ENCODE results near the gene DDX52. TPM values are rescaled to one million over a fixed set of nuclear protein-coding genes. Genes with fewer than 3 reads are reported as not detected.

The DDX52 gene
- total and polyA plus RNA-seq, 2 of the 8 experiments (the other 6 are each of a cell fraction or from before 2014, with no cell fraction given) = 10.0 to 45.9 TPM

DNA sequence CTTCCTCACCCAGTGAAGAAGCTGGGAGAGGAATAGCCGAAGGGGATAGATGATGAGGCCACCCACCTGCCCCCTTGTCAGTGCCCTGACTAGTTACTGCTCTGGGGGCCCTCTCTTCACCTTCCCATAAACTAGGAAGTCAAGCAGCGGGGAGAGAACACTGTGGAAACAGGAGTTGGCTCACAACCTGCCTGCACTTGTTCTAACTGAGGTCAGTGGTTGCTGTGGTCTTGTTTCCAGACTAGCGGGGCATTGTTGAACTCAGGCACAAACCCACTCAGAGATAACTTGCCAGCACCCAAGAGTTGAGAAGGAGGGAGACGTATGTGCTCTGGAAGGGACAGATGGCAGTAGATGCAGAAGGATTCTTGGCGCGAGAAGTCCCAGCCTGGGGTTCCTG, 48.6 kb upstream of the DDX52 start (continued):
- TF ChIP-seq, protein P1, sequence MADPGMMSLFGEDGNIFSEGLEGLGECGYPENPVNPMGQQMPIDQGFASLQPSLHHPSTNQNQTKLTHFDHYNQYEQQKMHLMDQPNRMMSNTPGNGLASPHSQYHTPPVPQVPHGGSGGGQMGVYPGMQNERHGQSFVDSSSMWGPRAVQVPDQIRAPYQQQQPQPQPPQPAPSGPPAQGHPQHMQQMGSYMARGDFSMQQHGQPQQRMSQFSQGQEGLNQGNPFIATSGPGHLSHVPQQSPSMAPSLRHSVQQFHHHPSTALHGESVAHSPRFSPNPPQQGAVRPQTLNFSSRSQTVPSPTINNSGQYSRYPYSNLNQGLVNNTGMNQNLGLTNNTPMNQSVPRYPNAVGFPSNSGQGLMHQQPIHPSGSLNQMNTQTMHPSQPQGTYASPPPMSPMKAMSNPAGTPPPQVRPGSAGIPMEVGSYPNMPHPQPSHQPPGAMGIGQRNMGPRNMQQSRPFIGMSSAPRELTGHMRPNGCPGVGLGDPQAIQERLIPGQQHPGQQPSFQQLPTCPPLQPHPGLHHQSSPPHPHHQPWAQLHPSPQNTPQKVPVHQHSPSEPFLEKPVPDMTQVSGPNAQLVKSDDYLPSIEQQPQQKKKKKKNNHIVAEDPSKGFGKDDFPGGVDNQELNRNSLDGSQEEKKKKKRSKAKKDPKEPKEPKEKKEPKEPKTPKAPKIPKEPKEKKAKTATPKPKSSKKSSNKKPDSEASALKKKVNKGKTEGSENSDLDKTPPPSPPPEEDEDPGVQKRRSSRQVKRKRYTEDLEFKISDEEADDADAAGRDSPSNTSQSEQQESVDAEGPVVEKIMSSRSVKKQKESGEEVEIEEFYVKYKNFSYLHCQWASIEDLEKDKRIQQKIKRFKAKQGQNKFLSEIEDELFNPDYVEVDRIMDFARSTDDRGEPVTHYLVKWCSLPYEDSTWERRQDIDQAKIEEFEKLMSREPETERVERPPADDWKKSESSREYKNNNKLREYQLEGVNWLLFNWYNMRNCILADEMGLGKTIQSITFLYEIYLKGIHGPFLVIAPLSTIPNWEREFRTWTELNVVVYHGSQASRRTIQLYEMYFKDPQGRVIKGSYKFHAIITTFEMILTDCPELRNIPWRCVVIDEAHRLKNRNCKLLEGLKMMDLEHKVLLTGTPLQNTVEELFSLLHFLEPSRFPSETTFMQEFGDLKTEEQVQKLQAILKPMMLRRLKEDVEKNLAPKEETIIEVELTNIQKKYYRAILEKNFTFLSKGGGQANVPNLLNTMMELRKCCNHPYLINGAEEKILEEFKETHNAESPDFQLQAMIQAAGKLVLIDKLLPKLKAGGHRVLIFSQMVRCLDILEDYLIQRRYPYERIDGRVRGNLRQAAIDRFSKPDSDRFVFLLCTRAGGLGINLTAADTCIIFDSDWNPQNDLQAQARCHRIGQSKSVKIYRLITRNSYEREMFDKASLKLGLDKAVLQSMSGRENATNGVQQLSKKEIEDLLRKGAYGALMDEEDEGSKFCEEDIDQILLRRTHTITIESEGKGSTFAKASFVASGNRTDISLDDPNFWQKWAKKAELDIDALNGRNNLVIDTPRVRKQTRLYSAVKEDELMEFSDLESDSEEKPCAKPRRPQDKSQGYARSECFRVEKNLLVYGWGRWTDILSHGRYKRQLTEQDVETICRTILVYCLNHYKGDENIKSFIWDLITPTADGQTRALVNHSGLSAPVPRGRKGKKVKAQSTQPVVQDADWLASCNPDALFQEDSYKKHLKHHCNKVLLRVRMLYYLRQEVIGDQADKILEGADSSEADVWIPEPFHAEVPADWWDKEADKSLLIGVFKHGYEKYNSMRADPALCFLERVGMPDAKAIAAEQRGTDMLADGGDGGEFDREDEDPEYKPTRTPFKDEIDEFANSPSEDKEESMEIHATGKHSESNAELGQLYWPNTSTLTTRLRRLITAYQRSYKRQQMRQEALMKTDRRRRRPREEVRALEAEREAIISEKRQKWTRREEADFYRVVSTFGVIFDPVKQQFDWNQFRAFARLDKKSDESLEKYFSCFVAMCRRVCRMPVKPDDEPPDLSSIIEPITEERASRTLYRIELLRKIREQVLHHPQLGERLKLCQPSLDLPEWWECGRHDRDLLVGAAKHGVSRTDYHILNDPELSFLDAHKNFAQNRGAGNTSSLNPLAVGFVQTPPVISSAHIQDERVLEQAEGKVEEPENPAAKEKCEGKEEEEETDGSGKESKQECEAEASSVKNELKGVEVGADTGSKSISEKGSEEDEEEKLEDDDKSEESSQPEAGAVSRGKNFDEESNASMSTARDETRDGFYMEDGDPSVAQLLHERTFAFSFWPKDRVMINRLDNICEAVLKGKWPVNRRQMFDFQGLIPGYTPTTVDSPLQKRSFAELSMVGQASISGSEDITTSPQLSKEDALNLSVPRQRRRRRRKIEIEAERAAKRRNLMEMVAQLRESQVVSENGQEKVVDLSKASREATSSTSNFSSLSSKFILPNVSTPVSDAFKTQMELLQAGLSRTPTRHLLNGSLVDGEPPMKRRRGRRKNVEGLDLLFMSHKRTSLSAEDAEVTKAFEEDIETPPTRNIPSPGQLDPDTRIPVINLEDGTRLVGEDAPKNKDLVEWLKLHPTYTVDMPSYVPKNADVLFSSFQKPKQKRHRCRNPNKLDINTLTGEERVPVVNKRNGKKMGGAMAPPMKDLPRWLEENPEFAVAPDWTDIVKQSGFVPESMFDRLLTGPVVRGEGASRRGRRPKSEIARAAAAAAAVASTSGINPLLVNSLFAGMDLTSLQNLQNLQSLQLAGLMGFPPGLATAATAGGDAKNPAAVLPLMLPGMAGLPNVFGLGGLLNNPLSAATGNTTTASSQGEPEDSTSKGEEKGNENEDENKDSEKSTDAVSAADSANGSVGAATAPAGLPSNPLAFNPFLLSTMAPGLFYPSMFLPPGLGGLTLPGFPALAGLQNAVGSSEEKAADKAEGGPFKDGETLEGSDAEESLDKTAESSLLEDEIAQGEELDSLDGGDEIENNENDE (IDR thresholded peaks at IDR 0.05; ENCODE audit: insufficient replicate concordance, low read length) = no peak
- TF ChIP-seq SP1 (IDR thresholded peaks at IDR 0.05; ENCODE audit: low read depth, low read length) (no peak), GTF2F1 (IDR thresholded peaks at IDR 0.05; ENCODE audit: borderline replicate concordance, low read depth, low read length) (no peak), KDM4A (IDR thresholded peaks at IDR 0.05; ENCODE audit: low read depth, low read length, severe bottlenecking) (no peak)

All from H1 (cell line).